NCI-H2171 treated with DMSO at 0.1 percent for 48 hours (cell line): ENCODE data around the gene MED1.

ENCODE experiments used
- DNase-seq: peaks from one replicate; lab custom pipeline; 2025; lab: John Stamatoyannopoulos, UW

Gene MED1

DNA sequence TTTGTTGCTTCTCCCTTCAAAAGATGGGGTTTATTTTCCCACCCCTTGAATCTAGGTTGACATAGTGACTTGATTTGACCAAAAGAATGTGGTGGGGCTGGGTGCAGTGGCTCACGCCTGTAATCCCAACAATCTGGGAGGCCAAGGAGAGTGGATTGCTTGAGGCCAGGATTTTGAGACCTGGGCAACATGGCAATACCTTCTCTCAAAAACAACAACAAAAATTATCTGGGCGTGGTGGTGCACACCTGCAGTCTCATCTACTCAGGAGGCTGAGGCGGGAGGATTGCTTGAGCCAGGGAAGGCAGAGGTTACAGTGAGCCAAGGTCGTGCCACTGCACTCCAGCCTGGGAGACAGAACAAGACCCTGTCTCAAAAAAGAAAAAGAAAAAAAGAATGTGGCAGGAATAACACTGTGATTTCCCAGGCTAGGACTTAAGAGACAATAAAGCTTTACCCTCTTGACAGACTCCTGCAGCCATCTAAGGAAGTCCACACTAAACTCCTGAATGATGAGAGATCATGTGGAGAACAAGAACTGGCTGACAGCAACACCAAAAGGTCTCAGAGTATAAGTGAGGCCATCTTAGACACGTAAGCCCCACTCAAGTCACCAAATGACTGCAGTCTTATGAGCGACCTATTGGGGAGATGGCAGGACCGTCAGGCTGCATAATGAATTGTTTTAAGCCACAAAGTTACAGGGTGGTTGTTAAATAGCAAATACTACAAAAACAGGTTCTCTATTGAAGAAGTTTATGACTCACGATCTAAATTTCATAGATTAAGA is 86.6 kb downstream of the MED1 start:
- no peak for DNase-seq

DNA sequence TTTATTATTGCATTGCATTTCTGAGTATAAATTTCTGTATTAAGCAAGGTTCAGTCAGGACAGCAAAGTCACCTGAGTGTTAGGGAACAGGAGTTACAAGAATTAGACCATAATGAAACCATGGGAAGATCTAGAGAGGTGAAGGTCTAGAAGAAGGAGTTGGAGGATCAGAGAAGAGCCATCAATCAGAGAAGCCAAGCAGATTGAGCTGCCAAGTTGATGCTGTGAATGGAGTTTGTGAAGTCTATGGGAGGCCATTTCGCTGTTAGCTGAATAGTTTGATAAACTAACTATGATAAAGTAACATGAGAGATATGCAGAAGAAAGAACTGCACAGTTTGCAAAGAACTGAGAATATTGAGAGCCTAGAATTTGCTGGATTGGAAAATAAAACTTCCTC is 90.0 kb downstream of the MED1 start:
- no peak for DNase-seq

DNA sequence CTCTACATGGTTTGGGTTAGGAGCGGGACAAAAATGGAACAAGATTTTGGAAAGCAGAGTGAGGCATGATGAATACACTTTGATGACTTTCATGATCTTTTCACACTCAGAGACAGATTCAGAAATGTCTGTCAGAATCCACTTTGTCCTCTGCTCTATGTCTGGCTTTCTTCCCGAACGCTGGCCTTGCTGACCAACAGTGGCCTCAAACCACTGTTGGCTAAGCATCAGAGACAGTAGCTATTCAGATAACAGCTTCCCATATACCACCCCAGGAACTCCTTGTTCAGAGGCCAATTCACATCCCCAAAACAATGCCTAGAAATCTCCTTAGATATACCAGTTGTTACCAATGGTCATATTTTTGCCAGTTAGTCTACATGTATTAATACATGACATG is 90.5 kb downstream of the MED1 start:
- DNase-seq, result no peak

DNA sequence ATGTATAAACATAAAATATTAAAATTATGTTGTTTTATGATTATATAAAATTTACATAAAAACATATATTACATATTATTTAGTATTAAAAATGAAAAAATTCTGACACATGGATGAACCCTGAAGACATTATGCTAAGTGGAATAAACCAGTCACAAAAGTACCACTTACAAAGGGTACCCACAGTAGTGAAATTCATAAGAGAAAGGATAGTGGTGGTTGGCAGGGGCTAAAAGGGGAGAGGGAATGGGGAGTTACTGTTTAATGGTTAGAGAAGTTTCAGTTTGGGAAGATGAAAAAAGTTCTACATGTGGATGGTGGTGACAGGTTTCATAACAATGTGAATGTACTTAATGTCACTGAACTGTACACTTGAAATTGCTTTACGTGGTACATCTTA is 91.1 kb downstream of the MED1 start:
- no peak for DNase-seq

DNA sequence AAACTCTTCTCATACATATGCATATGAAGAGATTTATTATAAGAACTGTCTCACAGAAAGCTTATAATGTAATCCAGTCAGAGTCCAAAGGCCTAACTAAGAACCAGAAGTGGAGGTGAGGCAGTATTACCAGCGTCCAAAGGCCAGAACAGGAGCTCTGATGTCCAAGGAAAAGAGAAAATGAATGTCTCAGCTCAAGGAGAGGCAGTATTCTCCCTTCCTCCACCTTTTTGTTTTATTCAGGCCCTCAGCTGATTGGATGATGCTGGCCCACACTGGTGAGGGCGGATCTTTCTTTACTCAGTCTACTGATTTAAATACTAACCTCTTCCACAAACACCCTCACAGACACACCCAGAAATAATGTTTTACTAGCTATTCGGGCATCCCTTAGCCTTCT is 93.1 kb downstream of the MED1 start:
- DNase-seq, result no peak

DNA sequence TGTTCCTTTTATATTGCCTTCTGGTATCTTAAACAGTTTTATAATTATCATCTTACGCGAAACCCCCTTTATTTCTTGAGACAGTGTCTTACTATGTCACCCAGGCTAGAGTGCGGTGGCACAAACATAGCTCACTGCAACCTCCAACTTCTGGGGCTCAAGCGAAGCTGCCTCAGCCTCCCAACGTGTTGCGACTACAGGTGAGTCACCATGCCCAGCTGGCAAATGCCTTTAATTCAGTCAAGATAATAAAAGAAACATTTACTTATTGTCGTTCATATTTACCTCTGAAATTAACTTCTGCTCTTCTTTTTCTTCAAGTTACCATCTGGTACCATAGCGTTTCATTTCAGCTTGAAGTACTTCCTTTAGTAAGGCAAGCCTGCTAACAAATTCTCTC is 93.6 kb downstream of the MED1 start:
- no peak for DNase-seq
